ENCODE results near the gene MCRIP2. TPM values are rescaled to one million over a fixed set of nuclear protein-coding genes. Genes with fewer than 3 reads are reported as not detected.
A peak's percentile ranks its signal among the peaks of the same experiment; 100 is the strongest.

MCRIP2 gene
- total RNA-seq, 6 donors from 2014 or later: 34.9 to 85.7 (median 53.3) TPM

DNA sequence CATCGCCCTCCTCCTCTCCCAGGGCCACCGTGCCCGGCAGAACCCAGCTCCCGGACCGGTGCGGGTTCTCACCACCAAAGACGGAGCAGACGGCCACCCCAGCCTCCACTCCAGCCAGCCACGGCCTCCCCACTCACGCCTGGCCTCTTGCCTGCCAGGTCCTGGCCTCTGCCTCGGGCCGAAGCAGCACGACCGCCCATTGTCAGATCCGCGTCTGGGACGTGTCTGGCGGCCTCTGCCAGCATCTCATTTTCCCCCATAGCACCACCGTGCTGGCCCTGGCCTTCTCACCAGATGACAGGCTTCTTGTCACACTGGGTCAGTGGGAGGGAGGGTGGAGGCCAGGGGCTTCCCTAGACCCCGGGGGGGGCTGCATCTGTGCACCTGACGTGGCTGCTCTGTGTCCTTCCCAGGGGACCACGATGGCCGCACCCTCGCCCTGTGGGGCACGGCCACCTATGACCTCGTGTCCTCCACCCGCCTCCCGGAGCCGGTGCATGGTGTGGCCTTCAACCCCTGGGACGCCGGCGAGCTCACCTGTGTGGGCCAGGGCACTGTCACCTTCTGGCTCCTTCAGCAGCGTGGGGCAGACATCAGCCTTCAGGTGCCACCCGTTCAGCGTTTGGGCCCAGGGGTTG lies 19.7 kb downstream of the MCRIP2 start:
- ATAC-seq (ENCODE audit: low FRiP score in 2 of 2) (no peak), DNase-seq (no peak)
- WGBS, 2 donors: 51 to 67% methylated on average over 25 to 34 of the region's 35 CpGs
- Histone ChIP-seq H3K27ac (peak overlapping the region in 3 of 4 donors; percentile 64 to 79 (median 78)), H3K36me3 (peaks cover 0 to 23% (median 7%) of the 10 kb centered on the region in 4 donors), H3K4me1 (peaks cover 13 to 20% (median 14%) of the 10 kb centered on the region in 4 donors), H3K9me3 (no peaks in the 10 kb centered on the region), H3K27me3 (no peaks in the 10 kb centered on the region), H3K4me3 (peak overlapping the region in 3 of 4 donors; percentile 22 to 39 (median 30))
- TF ChIP-seq POLR2A (IDR thresholded peaks at IDR 0.05): no peak
- TF ChIP-seq, protein P1, sequence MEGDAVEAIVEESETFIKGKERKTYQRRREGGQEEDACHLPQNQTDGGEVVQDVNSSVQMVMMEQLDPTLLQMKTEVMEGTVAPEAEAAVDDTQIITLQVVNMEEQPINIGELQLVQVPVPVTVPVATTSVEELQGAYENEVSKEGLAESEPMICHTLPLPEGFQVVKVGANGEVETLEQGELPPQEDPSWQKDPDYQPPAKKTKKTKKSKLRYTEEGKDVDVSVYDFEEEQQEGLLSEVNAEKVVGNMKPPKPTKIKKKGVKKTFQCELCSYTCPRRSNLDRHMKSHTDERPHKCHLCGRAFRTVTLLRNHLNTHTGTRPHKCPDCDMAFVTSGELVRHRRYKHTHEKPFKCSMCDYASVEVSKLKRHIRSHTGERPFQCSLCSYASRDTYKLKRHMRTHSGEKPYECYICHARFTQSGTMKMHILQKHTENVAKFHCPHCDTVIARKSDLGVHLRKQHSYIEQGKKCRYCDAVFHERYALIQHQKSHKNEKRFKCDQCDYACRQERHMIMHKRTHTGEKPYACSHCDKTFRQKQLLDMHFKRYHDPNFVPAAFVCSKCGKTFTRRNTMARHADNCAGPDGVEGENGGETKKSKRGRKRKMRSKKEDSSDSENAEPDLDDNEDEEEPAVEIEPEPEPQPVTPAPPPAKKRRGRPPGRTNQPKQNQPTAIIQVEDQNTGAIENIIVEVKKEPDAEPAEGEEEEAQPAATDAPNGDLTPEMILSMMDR (IDR thresholded peaks at IDR 0.05): peak in 1 of 6 experiments; percentile 6

DNA sequence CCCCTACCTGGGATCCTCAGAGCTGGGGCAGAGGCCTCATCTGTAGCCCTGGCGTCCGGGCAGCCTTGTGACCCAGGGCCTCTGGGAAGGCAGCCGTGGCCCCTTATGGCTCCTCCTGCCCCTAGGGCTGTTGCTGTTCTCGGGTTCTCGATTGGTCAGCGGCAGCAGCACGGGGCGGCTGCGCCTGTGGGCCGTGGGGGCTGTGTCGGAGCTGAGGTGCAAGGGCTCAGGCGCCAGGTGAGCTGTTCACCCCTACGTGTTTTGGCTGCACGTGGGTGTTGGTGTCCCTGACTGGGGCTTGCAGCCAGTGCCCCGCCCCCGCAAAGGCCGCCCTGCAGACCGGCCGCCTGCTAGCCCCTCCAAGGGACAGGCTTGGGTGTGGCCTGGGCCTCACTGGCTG lies 20.5 kb downstream of the MCRIP2 start:
- DNase-seq: no peak
- no peak for TF ChIP-seq POLR2AphosphoS5 (IDR thresholded peaks at IDR 0.05)
- TF ChIP-seq, protein P1 (IDR thresholded peaks at IDR 0.05): no peak
- no peak for TF ChIP-seq POLR2A (IDR thresholded peaks at IDR 0.05)
- TF ChIP-seq EP300 (IDR thresholded peaks at IDR 0.05): no peak
- Histone ChIP-seq H3K4me3 (no peak overlapping the region), H3K36me3 (peaks cover 0 to 17% (median 7%) of the 10 kb centered on the region in 4 donors), H3K27ac (no peak overlapping the region), H3K4me1 (peaks cover 13 to 22% (median 14%) of the 10 kb centered on the region in 4 donors), H3K9me3 (no peaks in the 10 kb centered on the region), H3K27me3 (no peaks in the 10 kb centered on the region)
- no peak for ATAC-seq (ENCODE audit: low FRiP score in 2 of 2)
- WGBS, 2 donors: 91 to 100% methylated on average over 4 to 11 of the region's 19 CpGs

DNA sequence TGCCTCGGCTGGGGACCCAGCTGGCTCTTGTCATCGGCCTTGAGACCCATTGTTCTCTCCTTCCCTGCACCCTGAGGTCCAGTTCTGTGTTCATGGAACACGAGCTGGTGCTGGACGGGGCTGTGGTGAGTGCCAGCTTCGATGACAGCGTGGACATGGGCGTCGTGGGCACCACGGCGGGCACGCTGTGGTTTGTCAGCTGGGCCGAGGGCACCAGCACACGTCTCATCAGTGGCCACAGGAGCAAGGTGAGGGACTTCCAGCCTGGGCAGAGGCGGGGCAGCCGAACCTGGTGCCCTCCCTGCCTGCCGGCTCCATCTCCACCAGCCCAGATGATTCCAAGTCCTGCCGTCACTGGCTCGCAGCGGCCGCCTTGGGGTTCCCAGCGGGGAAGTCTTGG lies 21.0 kb downstream of the MCRIP2 start:
- no peak for ATAC-seq (ENCODE audit: low FRiP score in 2 of 2)
- H3K4me1 ChIP-seq: peaks cover 17 to 27% (median 19%) of the 10 kb centered on the region in 4 donors

DNA sequence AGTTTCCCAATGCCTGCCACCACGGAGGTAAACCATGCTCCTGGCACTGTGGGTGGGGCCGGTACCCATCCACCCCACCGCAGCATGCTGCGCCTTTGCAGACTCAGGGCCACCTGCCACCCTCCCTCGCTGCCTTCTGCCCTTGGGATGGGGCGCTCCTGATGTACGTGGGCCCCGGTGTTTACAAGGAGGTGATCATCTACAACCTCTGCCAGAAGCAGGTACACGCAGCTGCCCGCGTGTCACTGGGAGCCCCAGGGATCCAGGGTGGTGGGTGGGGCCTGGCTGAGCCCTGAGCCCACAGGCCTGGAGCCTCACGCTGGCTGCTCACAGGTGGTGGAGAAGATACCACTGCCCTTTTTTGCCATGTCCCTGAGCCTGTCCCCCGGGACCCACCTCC lies 24.9 kb downstream of the MCRIP2 start:
- WGBS, 2 donors: 91 to 96% methylated on average over 6 to 13 of the region's 13 CpGs
- TF ChIP-seq POLR2A (IDR thresholded peaks at IDR 0.05) (no peak), POLR2AphosphoS5 (IDR thresholded peaks at IDR 0.05) (no peak), EP300 (IDR thresholded peaks at IDR 0.05) (no peak)
- TF ChIP-seq, protein P1 (IDR thresholded peaks at IDR 0.05): no peak
- Histone ChIP-seq H3K36me3 (peaks cover 15 to 26% (median 24%) of the 10 kb centered on the region in 4 donors), H3K9me3 (no peaks in the 10 kb centered on the region), H3K27me3 (no peaks in the 10 kb centered on the region), H3K27ac (no peak overlapping the region), H3K4me3 (no peak overlapping the region), H3K4me1 (peaks cover 16 to 24% (median 16%) of the 10 kb centered on the region in 4 donors)
- DNase-seq (no peak), ATAC-seq (ENCODE audit: low FRiP score in 2 of 2) (no peak)

More for the DNA sequence above, 21.0 kb downstream of the MCRIP2 start:
- no peak for DNase-seq
- Histone ChIP-seq H3K27me3 (no peaks in the 10 kb centered on the region), H3K36me3 (peaks cover 0 to 12% (median 7%) of the 10 kb centered on the region in 4 donors), H3K9me3 (no peaks in the 10 kb centered on the region), H3K27ac (no peak overlapping the region), H3K4me3 (no peak overlapping the region)
- WGBS, 2 donors: 94% methylated on average over 14 to 21 of the region's 21 CpGs
- TF ChIP-seq, protein P1 (IDR thresholded peaks at IDR 0.05): no peak
- no peak for TF ChIP-seq POLR2A (IDR thresholded peaks at IDR 0.05)
- TF ChIP-seq EP300 (IDR thresholded peaks at IDR 0.05): no peak
- TF ChIP-seq POLR2AphosphoS5 (IDR thresholded peaks at IDR 0.05): no peak

Data from upper lobe of left lung (tissue), 6 donors.